GM23338 (cell line): ENCODE measurements around the gene TARS1.

Source experiments
- CREB1 ChIP-seq: fragments of 250-450 bp; sonication (Bioruptor Pico); IDR thresholded peaks from 2 replicates; pipeline ENCODE4 v1.5.0; 2020; ENCODE audit warnings: low read depth, mild to moderate bottlenecking, moderate library complexity
- EZH2 ChIP-seq: fragments of 200-600 bp; sonication (generic); IDR thresholded peaks from one replicate; pipeline ENCODE4 v1.8.0; 2017; ENCODE audit warnings: antibody characterized with exemption, mild to moderate bottlenecking, low read depth; ENCODE audit not compliant: unreplicated experiment
- EZH2phosphoT487 ChIP-seq: fragments of 200-600 bp; sonication (generic); IDR thresholded peaks from one replicate; pipeline ENCODE4 v1.8.1; 2018; ENCODE audit warnings: antibody characterized with exemption; ENCODE audit not compliant: unreplicated experiment
- JUNB ChIP-seq: IDR thresholded peaks from one replicate; pipeline ENCODE4 v1.6.1; 2016; ENCODE audit warnings: antibody characterized with exemption; ENCODE audit not compliant: unreplicated experiment
- NANOG ChIP-seq: IDR thresholded peaks from 2 replicates; pipeline ENCODE4 v1.6.1; 2016; ENCODE audit warnings: antibody characterized with exemption, borderline replicate concordance
- POLR2AphosphoS5 ChIP-seq: IDR thresholded peaks from 2 replicates; pipeline ENCODE4 v1.6.1; 2016; ENCODE audit warnings: antibody characterized with exemption, low read depth
- STAT1 ChIP-seq: IDR thresholded peaks from one replicate; pipeline ENCODE4 v1.6.1; 2016; ENCODE audit warnings: antibody characterized with exemption; ENCODE audit not compliant: unreplicated experiment
- ZNF114 ChIP-seq: fragments of 250-450 bp; sonication (Bioruptor Pico); IDR thresholded peaks from 2 replicates; pipeline ENCODE4 v1.5.0; 2020; ENCODE audit warnings: mild to moderate bottlenecking, moderate library complexity
- ZNF331 ChIP-seq: fragments of 250-450 bp; sonication (Bioruptor Pico); IDR thresholded peaks from 2 replicates; pipeline ENCODE4 v1.5.0; 2020; ENCODE audit warnings: low read depth, mild to moderate bottlenecking, moderate library complexity
- TF ChIP-seq, protein P1 (sequence below), 2 experiments: fragments of 200-600 bp in 1 of 2; sonication (generic) in 1 of 2; conservative IDR thresholded peaks; 2 replicates each; pipeline versions ENCODE4 v1.5.1 to v1.6.1; 2016 to 2017; ENCODE audit warnings: antibody characterized with exemption in 2 of 2, low read depth in 2 of 2, mild to moderate bottlenecking in 2 of 2, moderate library complexity in 1 of 2
- TF ChIP-seq, protein P2 (sequence below): IDR thresholded peaks from one replicate; pipeline ENCODE4 v1.6.1; 2018; ENCODE audit warnings: antibody characterized with exemption; ENCODE audit not compliant: unreplicated experiment
- TF ChIP-seq, protein P3 (sequence below): IDR thresholded peaks from 2 replicates; pipeline ENCODE4 v1.6.1; 2016; ENCODE audit warnings: antibody characterized with exemption

DNA sequence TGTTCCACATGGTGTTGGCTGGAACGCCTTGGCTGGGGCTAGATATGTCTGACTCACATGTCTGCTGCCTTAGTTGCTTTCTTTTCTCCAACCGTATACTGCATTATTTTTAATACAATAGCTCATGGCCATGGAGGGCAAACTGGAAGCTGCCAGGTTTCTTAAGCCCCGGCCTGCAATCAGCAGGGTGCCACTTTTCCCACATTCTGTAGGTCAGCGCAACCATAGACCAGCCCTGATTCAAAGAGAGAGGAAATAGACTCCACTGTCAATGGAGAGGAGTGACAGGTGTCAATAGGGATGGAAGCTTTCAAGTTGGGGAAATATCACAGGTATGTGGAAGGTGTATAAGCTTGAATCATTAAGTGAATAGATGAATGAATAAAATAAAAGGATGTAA, 60.5 kb downstream of the TARS1 start:
- TF ChIP-seq, protein P1, sequence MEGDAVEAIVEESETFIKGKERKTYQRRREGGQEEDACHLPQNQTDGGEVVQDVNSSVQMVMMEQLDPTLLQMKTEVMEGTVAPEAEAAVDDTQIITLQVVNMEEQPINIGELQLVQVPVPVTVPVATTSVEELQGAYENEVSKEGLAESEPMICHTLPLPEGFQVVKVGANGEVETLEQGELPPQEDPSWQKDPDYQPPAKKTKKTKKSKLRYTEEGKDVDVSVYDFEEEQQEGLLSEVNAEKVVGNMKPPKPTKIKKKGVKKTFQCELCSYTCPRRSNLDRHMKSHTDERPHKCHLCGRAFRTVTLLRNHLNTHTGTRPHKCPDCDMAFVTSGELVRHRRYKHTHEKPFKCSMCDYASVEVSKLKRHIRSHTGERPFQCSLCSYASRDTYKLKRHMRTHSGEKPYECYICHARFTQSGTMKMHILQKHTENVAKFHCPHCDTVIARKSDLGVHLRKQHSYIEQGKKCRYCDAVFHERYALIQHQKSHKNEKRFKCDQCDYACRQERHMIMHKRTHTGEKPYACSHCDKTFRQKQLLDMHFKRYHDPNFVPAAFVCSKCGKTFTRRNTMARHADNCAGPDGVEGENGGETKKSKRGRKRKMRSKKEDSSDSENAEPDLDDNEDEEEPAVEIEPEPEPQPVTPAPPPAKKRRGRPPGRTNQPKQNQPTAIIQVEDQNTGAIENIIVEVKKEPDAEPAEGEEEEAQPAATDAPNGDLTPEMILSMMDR (conservative IDR thresholded peaks at IDR 0.05; ENCODE audit: low read depth in 2 of 2): no peak
- TF ChIP-seq EZH2: no peak
- no peak for TF ChIP-seq EZH2phosphoT487
- TF ChIP-seq POLR2AphosphoS5: no peak
- TF ChIP-seq, protein P2, sequence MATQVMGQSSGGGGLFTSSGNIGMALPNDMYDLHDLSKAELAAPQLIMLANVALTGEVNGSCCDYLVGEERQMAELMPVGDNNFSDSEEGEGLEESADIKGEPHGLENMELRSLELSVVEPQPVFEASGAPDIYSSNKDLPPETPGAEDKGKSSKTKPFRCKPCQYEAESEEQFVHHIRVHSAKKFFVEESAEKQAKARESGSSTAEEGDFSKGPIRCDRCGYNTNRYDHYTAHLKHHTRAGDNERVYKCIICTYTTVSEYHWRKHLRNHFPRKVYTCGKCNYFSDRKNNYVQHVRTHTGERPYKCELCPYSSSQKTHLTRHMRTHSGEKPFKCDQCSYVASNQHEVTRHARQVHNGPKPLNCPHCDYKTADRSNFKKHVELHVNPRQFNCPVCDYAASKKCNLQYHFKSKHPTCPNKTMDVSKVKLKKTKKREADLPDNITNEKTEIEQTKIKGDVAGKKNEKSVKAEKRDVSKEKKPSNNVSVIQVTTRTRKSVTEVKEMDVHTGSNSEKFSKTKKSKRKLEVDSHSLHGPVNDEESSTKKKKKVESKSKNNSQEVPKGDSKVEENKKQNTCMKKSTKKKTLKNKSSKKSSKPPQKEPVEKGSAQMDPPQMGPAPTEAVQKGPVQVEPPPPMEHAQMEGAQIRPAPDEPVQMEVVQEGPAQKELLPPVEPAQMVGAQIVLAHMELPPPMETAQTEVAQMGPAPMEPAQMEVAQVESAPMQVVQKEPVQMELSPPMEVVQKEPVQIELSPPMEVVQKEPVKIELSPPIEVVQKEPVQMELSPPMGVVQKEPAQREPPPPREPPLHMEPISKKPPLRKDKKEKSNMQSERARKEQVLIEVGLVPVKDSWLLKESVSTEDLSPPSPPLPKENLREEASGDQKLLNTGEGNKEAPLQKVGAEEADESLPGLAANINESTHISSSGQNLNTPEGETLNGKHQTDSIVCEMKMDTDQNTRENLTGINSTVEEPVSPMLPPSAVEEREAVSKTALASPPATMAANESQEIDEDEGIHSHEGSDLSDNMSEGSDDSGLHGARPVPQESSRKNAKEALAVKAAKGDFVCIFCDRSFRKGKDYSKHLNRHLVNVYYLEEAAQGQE: no peak
- no peak for TF ChIP-seq JUNB
- TF ChIP-seq ZNF114: no peak
- TF ChIP-seq CREB1 (CRISPR knock-in tag): no peak
- TF ChIP-seq ZNF331 (CRISPR knock-in tag): no peak
- TF ChIP-seq NANOG: no peak
- TF ChIP-seq, protein P3, sequence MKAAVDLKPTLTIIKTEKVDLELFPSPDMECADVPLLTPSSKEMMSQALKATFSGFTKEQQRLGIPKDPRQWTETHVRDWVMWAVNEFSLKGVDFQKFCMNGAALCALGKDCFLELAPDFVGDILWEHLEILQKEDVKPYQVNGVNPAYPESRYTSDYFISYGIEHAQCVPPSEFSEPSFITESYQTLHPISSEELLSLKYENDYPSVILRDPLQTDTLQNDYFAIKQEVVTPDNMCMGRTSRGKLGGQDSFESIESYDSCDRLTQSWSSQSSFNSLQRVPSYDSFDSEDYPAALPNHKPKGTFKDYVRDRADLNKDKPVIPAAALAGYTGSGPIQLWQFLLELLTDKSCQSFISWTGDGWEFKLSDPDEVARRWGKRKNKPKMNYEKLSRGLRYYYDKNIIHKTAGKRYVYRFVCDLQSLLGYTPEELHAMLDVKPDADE: no peak
- no peak for TF ChIP-seq STAT1
